Stimulated activated naive B cell treated with anti-CD40 and anti-IgM and Interleukin-4, amounts not matched to agents 10 μg/mL and 1 μg/mL and 100 μg/mL, for 72 hours (primary cell): ENCODE measurements around the gene CELA2B.

Source experiments
- ATAC-seq, 2 donors: fragments of 150-1000 bp; cut with Tn5 transposase; replicated peaks; 2 replicates each; pipeline ENCODE4 v1.10.0; 2021; ENCODE audit warnings: moderate library complexity in 1 of 2
- DNase-seq: peaks from one replicate; pipeline ENCODE4 v3.0.0; 2021
- H3K27ac Mint-ChIP-seq: one replicate; pipeline ENCODE4 v1.8.0; 2022; ENCODE audit warnings: mild to moderate bottlenecking, mixed read lengths
- H3K27me3 Mint-ChIP-seq, 2 donors: one replicate each; pipeline ENCODE4 v1.8.0; 2022; ENCODE audit warnings: mixed read lengths in 2 of 2
- H3K36me3 Mint-ChIP-seq, 2 donors: one replicate each; pipeline ENCODE4 v1.8.0; 2022; ENCODE audit warnings: mixed read lengths in 2 of 2, mild to moderate bottlenecking in 1 of 2
- H3K4me1 Mint-ChIP-seq, 2 donors: one replicate each; pipeline ENCODE4 v1.8.0; 2022; ENCODE audit warnings: mixed read lengths in 2 of 2, mild to moderate bottlenecking in 1 of 2
- H3K4me3 Mint-ChIP-seq, 2 donors: one replicate each; pipeline ENCODE4 v1.8.0; 2022; ENCODE audit warnings: mild to moderate bottlenecking in 2 of 2, mixed read lengths in 2 of 2, moderate library complexity in 1 of 2
- H3K9me3 Mint-ChIP-seq, 2 donors: one replicate each; pipeline ENCODE4 v1.8.0; 2022; ENCODE audit warnings: mixed read lengths in 2 of 2, mild to moderate bottlenecking in 1 of 2

CELA2B gene

GRCh38 chr1:15525050-15526020 is 49.4 kb downstream of the CELA2B start:
- ATAC-seq (peak; percentile 52 to 66), DNase-seq (no peak)
- H3K4me3 Mint-ChIP-seq, result peak overlapping the region; percentile 87 to 92
- no peaks in the 10 kb centered on the region for H3K9me3 Mint-ChIP-seq
- peaks cover 27 to 49% of the 10 kb centered on the region in 2 donors for H3K4me1 Mint-ChIP-seq
- peaks cover 4 to 8% of the 10 kb centered on the region in 2 donors for H3K36me3 Mint-ChIP-seq
- peak overlapping the region; percentile 99 for H3K27ac Mint-ChIP-seq
- no peaks in the 10 kb centered on the region for H3K27me3 Mint-ChIP-seq

- DNase-seq (no peak), ATAC-seq (no peak)
- Mint-ChIP-seq H3K4me3 (peak overlapping the region; percentile 87 to 92), H3K36me3 (peaks cover 7 to 12% of the 10 kb centered on the region in 2 donors), H3K27ac (peak overlapping the region; percentile 99), H3K27me3 (no peaks in the 10 kb centered on the region), H3K4me1 (peaks cover 29 to 49% of the 10 kb centered on the region in 2 donors), H3K9me3 (no peaks in the 10 kb centered on the region)
These were observed 50.2 kb downstream of the CELA2B start for GRCh38 chr1:15526021-15526489.

GRCh38 chr1:15526490-15527339 is 50.8 kb downstream of the CELA2B start, which contains the start of gene DNAJC16:
Gene DNAJC16 (plus strand): TSS chr1:15526848. CDS start chr1:15529106, 2,258 bp downstream.
- peak within 1 kb of the TSS; percentile 99 for H3K27ac Mint-ChIP-seq
- H3K4me3 Mint-ChIP-seq, result peak within 1 kb of the TSS; percentile 87 to 92
- no peaks in the 10 kb centered on the region for H3K9me3 Mint-ChIP-seq
- ATAC-seq (peak; percentile 54 to 66), DNase-seq (peak; percentile 100)
- peaks cover 4 to 10% of the 10 kb centered on the region in 2 donors for H3K36me3 Mint-ChIP-seq
- no peaks in the 10 kb centered on the region for H3K27me3 Mint-ChIP-seq
- H3K4me1 Mint-ChIP-seq, result peaks cover 27 to 46% of the 10 kb centered on the region in 2 donors

- ATAC-seq, result no peak
- no peak for DNase-seq
- Mint-ChIP-seq H3K27me3 (no peaks in the 10 kb centered on the region), H3K4me1 (peaks cover 17 to 30% of the 10 kb centered on the region in 2 donors), H3K27ac (no peak overlapping the region), H3K36me3 (peaks cover 10 to 21% of the 10 kb centered on the region in 2 donors), H3K9me3 (no peaks in the 10 kb centered on the region), H3K4me3 (no peak overlapping the region)
These were observed 55.1 kb downstream of the CELA2B start for GRCh38 chr1:15531003-15531402.

- Mint-ChIP-seq H3K4me3 (no peak overlapping the region), H3K4me1 (peaks cover 15 to 23% of the 10 kb centered on the region in 2 donors), H3K36me3 (peaks cover 16 to 26% of the 10 kb centered on the region in 2 donors), H3K27me3 (no peaks in the 10 kb centered on the region), H3K27ac (no peak overlapping the region), H3K9me3 (no peaks in the 10 kb centered on the region)
- ATAC-seq (no peak), DNase-seq (no peak)
These were observed 55.8 kb downstream of the CELA2B start for GRCh38 chr1:15531682-15532081.

GRCh38 chr1:15538771-15539170 is 62.9 kb downstream of the CELA2B start:
- ATAC-seq (no peak), DNase-seq (no peak)
- Mint-ChIP-seq H3K36me3 (peaks cover 19 to 43% of the 10 kb centered on the region in 2 donors), H3K4me3 (no peak overlapping the region), H3K9me3 (no peaks in the 10 kb centered on the region), H3K27ac (no peak overlapping the region), H3K27me3 (no peaks in the 10 kb centered on the region), H3K4me1 (peaks cover 0 to 6% of the 10 kb centered on the region in 2 donors)

- H3K9me3 Mint-ChIP-seq, result no peaks in the 10 kb centered on the region
- no peak overlapping the region for H3K27ac Mint-ChIP-seq
- no peak for DNase-seq
- H3K27me3 Mint-ChIP-seq, result no peaks in the 10 kb centered on the region
- no peak overlapping the region for H3K4me3 Mint-ChIP-seq
- no peak for ATAC-seq
- peaks cover 0 to 6% of the 10 kb centered on the region in 2 donors for H3K4me1 Mint-ChIP-seq
- H3K36me3 Mint-ChIP-seq, result peaks cover 23 to 47% of the 10 kb centered on the region in 2 donors
These were observed 64.3 kb downstream of the CELA2B start for GRCh38 chr1:15540186-15540585.
